GM18520 (cell line): Measurements from ENCODE around the gene MTMR12.
"Not testable (repeated sequence)": the region's sequence is repeated elsewhere in the genome, so short reads cannot be mapped to it uniquely, and the experiment has no call there.

Experiments
- ATAC-seq: cut with Tn5 transposase; IDR thresholded peaks from one replicate; pipeline ENCODE4 v1.9.1; 2021; ENCODE audit not compliant: unreplicated experiment

Gene MTMR12

GRCh38 chr5:32299059-32299677, 13.6 kb downstream of the MTMR12 start:
- no peak for ATAC-seq

- ATAC-seq, result no peak
Measured at GRCh38 chr5:32298059-32298415, 14.7 kb downstream of the MTMR12 start.

- no peak for ATAC-seq
Measured at GRCh38 chr5:32297181-32298058, 15.3 kb downstream of the MTMR12 start.

- not testable (repeated sequence) for ATAC-seq
Measured at GRCh38 chr5:32295966-32296772, 16.6 kb downstream of the MTMR12 start.

GRCh38 chr5:32291591-32291990, 21.1 kb downstream of the MTMR12 start:
- ATAC-seq, result no peak

- peak; percentile 76 for ATAC-seq
Measured at GRCh38 chr5:32290922-32291321, 21.8 kb downstream of the MTMR12 start.

- not testable (repeated sequence) for ATAC-seq
Measured at GRCh38 chr5:32290501-32290900, 22.2 kb downstream of the MTMR12 start.

GRCh38 chr5:32289986-32290385, 22.8 kb downstream of the MTMR12 start:
- ATAC-seq, result not testable (repeated sequence)

GRCh38 chr5:32288135-32288534, 24.6 kb downstream of the MTMR12 start:
- ATAC-seq, result not testable (repeated sequence)

- ATAC-seq, result not testable (repeated sequence)
Measured at GRCh38 chr5:32287525-32287924, 25.2 kb downstream of the MTMR12 start.

GRCh38 chr5:32285510-32286138, 27.1 kb downstream of the MTMR12 start:
- ATAC-seq, result no peak

- peak; percentile 80 for ATAC-seq
Measured at GRCh38 chr5:32283539-32284377, 29.0 kb downstream of the MTMR12 start.

GRCh38 chr5:32283061-32283460, 29.7 kb downstream of the MTMR12 start:
- no peak for ATAC-seq

- ATAC-seq, result no peak
Measured at GRCh38 chr5:32282633-32283032, 30.1 kb downstream of the MTMR12 start.

- ATAC-seq, result not testable (repeated sequence)
Measured at GRCh38 chr5:32281378-32282133, 31.2 kb downstream of the MTMR12 start.

- peak; percentile 70 for ATAC-seq
Measured at GRCh38 chr5:32280656-32281081, 32.1 kb downstream of the MTMR12 start.

- ATAC-seq, result no peak
Measured at GRCh38 chr5:32279786-32280185, 33.0 kb downstream of the MTMR12 start.

- no peak for ATAC-seq
Measured at GRCh38 chr5:32279223-32279622, 33.5 kb downstream of the MTMR12 start.

- ATAC-seq, result no peak
Measured at GRCh38 chr5:32278406-32278805, 34.3 kb downstream of the MTMR12 start.
